Nephron (organoid): ENCODE measurements around the gene PHLDB2.

Experiments used
- H3K27ac Mint-ChIP-seq, 3 experiments: 2 replicates each; pipeline ENCODE4 v1.8.0; 2020; ENCODE audit warnings: mixed read lengths in 3 of 3, mild to moderate bottlenecking in 2 of 3, moderate library complexity in 1 of 3
- H3K27me3 Mint-ChIP-seq: 2 replicates; pipeline ENCODE4 v1.8.0; 2021; ENCODE audit warnings: low read depth, mild to moderate bottlenecking, moderate library complexity, mixed read lengths
- H3K36me3 Mint-ChIP-seq: 2 replicates; pipeline ENCODE4 v1.8.0; 2020; ENCODE audit warnings: low read depth, mixed read lengths
- H3K4me1 Mint-ChIP-seq: 2 replicates; pipeline ENCODE4 v1.8.0; 2020; ENCODE audit warnings: mixed read lengths
- H3K4me3 Mint-ChIP-seq, 3 experiments: 2 replicates each; pipeline ENCODE4 v1.8.0; 2020; ENCODE audit warnings: mild to moderate bottlenecking in 3 of 3, mixed read lengths in 3 of 3, moderate library complexity in 2 of 3
- H3K9me3 Mint-ChIP-seq: 2 replicates; pipeline ENCODE4 v1.8.0; 2020; ENCODE audit warnings: mixed read lengths
- CTCF ChIP-seq, 3 experiments: fragments of 200-600 bp; sonication (generic); IDR thresholded peaks; one replicate each; pipeline ENCODE4 v1.5.0; 2021; ENCODE audit warnings: antibody characterized with exemption in 3 of 3; ENCODE audit not compliant: unreplicated experiment in 3 of 3

PHLDB2 gene

DNA sequence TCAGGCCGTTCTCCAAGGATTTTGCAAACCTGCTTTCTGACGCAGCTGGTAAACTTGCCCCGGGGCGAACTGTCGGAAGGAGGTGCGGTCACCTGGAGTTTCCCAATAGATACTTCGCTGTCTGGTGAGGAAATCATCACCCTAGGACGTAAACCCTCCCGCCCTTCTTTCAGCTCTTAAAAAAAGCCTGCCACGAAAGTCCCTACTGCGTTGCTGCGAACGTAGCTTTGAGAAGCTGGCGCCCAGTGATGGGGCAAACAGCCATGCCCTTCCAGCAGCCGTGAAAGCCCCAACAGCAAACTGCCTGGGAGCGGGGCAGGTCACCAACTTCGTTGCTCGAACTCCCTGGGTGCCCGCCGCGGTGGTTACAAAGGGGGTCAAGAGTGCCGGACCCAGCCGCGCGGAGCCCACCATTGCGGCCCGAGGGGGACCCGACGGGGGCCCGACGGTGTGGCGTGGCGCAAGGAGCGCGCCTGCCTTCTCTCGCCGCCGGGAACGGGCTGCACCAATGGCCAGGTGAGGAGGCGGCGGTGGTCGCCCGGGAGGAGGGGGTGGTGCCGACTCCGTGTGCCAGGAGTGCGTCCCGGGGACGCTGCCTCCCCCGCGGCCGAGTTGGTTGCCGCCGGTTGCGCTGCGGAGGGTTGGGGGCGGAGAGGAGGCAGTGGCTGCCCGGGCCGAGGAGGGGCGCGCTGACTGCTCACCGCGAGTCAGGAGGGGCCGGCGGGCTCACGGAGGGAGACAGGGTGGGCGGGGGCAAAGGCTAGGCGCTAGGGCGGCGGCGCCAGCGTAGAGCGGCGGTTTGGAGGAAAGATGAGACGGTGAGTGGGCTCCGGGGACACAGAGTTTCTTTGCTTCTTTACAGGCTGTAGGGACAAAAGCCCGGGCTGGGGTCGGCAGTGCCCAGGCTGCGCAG lies at the start of gene PHLDB2:
PHLDB2 (plus strand) TSS at position 205 of the 913 bp plus-strand sequence. CDS start 24,813 bp downstream, outside the sequence.
- H3K4me3 Mint-ChIP-seq: peak within 1 kb of the TSS; percentile 97 to 99 (median 97)
- peaks cover 48% of the 10 kb centered on the region for H3K4me1 Mint-ChIP-seq
- H3K9me3 Mint-ChIP-seq: no peaks in the 10 kb centered on the region
- TF ChIP-seq CTCF (IDR thresholded peaks at IDR 0.05; ENCODE audit: unreplicated experiment in 3 of 3): peak in 1 of 3 experiments; percentile 14
- H3K36me3 Mint-ChIP-seq: no peaks in the 10 kb centered on the region
- H3K27ac Mint-ChIP-seq: peak within 1 kb of the TSS; percentile 91 to 93 (median 92)
- H3K27me3 Mint-ChIP-seq: no peaks in the 10 kb centered on the region

DNA sequence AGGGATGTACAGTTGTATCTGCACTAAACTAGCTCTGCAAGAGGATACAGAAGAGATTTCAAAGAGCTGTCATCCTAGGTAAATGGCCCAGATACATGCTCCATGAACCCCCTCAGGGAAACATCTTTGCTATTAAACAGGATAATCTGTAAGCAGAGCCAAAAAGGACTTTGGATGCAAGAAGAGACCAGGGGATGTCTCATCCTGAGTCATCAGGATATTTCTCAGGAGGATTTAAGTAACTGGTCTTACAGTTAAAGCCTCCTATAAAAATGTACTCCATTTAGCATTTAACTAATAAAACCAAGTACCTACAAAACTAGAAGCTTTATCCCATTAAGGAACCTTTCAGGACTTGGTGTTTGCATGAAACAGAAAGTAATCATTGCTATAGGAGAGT lies 48.2 kb upstream of the PHLDB2 start:
- Mint-ChIP-seq H3K4me1 (peaks cover 42% of the 10 kb centered on the region), H3K9me3 (peaks cover 23% of the 10 kb centered on the region), H3K36me3 (peaks cover 30% of the 10 kb centered on the region), H3K27ac (peak overlapping the region; percentile 86 to 91 (median 91)), H3K27me3 (no peaks in the 10 kb centered on the region), H3K4me3 (no peak overlapping the region)
- no peak for TF ChIP-seq CTCF (IDR thresholded peaks at IDR 0.05; ENCODE audit: unreplicated experiment in 3 of 3)

DNA sequence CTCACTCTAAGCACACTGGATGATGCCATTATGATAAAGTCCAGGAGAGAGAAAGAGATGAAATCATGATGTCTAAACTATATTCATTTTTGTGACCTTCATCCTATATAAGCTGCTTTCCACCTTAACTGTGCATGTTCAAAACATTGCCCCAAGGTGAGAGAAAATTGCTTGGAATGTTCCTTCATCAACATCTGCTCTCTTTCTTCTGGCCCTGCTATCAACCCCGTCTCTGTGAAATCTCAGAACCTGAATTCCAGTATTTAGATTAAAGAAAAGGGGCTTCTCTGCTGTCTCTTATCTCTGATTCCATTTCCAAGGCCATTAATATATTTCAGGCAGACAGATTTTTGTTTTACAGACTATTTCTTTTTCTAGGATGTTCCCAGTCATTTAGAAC lies 47.3 kb upstream of the PHLDB2 start:
- H3K27me3 Mint-ChIP-seq: no peaks in the 10 kb centered on the region
- TF ChIP-seq CTCF (IDR thresholded peaks at IDR 0.05; ENCODE audit: unreplicated experiment in 3 of 3): no peak
- H3K27ac Mint-ChIP-seq: peak overlapping the region; percentile 86 to 91 (median 91)
- H3K9me3 Mint-ChIP-seq: peaks cover 31% of the 10 kb centered on the region
- peaks cover 39% of the 10 kb centered on the region for H3K36me3 Mint-ChIP-seq
- H3K4me1 Mint-ChIP-seq: peaks cover 42% of the 10 kb centered on the region
- no peak overlapping the region for H3K4me3 Mint-ChIP-seq

DNA sequence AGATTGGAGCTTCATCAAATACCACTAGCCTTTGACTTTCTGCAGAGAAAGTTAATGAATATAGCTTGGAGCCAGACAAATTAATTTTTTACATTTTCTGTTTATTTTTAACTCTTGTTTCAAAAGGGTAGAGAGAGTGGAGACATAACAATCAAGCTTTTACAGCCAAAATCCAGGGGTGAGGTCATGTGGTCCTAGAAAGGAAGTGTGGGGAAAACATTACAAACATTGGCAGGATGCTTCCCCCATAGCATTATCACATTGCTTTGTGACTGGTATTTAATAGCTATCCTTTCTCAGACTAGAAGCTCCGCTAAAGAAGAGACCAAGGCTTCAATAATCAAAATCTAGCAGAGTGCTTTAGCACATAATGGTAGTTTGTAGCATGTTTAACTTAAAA lies 46.4 kb upstream of the PHLDB2 start:
- H3K27ac Mint-ChIP-seq: peak overlapping the region; percentile 86 to 91 (median 91)
- TF ChIP-seq CTCF (IDR thresholded peaks at IDR 0.05; ENCODE audit: unreplicated experiment in 3 of 3): no peak
- H3K9me3 Mint-ChIP-seq: peaks cover 38% of the 10 kb centered on the region
- H3K36me3 Mint-ChIP-seq: peaks cover 48% of the 10 kb centered on the region
- H3K27me3 Mint-ChIP-seq: no peaks in the 10 kb centered on the region
- H3K4me1 Mint-ChIP-seq: peaks cover 42% of the 10 kb centered on the region
- H3K4me3 Mint-ChIP-seq: peak overlapping the region in 2 of 3 experiments; percentile 19 to 38

- Mint-ChIP-seq H3K27me3 (no peaks in the 10 kb centered on the region), H3K27ac (peak overlapping the region; percentile 58 to 86 (median 81)), H3K4me1 (peaks cover 42% of the 10 kb centered on the region), H3K9me3 (peaks cover 43% of the 10 kb centered on the region), H3K36me3 (peaks cover 54% of the 10 kb centered on the region), H3K4me3 (no peak overlapping the region)
- no peak for TF ChIP-seq CTCF (IDR thresholded peaks at IDR 0.05; ENCODE audit: unreplicated experiment in 3 of 3)
Measured at GRCh38 chr3:111813441-111813840, 45.6 kb upstream of the PHLDB2 start.
